Cerebellar nuclear complex (tissue), 1 donor: ENCODE results near the gene COL9A1.

Source experiments
- DNase-seq, 2 experiments: peaks; one replicate each; lab custom pipeline; 2025; lab: John Stamatoyannopoulos, UW

The COL9A1 gene

DNA sequence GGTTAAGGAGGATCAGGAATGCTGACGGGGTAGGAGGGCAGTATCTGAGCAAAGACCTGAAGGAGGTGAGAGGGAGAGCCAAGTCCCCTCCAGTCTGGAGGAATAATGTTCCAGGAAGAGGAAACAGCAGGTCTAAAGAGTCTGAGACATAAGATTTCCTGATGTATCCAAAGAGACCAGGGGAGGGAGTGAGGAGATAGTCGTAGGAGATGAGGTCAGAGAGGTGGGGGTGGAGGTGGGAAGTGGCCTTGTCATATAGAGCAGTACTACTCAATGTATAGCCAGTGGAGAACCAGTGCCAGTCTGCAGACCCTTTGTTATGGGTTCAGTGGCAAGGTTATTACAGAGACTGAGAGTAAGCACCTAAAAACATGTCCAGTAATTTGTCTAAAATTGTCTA is 130.6 kb downstream of the COL9A1 start:
- DNase-seq = no peak

DNA sequence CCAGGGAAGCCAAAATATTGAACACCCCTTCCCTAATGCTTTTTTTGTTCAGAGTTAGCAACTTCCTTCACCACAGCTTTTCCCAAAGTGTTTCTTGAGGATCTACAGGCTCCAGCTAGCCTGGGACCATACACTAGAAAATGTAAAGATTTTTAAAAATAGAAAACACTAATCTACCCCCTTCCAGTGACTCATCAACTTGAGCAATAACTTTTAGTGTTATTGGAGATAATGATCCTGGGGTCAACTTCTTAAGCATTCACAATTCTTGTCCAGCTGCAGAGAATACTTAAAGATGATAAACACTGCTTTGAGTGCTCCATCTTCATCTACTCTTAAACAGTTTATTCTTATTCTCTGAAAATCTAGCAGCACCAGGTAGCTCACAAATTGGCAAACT is 131.6 kb downstream of the COL9A1 start:
- no peak for DNase-seq

DNA sequence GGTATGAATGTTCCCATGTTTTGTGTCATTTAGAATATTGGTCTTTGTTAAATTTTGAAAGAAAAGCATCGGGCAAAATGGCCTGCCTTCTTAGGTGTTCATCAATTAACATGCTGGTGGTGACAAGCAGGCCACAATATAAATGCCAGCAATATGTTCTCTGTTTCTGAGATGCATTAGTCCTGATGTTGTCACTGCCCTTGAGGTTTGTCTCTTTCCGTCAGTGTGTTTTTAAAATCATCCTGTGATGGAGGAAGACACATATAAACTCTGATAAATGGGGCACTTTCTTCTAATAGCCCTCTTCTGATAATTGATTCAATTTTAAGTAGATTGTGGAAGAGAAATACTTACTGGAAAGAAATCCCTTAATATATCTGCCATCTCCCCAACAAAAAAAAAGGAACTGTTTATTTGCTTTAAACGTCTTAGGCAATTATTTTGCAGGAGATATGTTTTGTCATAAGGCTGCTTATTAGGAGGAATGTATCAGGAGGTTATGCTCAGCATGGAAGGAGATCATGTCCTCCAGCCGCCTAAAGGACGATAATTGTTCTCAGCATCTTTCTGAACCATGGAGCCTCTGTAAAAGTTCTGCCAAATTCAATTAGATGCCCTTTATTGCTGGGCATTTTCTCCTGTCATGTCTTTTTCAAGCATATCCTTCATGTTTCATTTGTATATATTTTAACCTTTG is 134.1 kb downstream of the COL9A1 start:
- DNase-seq = no peak
